ENCODE results near the gene KCNK6.
"Not testable (repeated sequence)": the region's sequence is repeated elsewhere in the genome, so short reads cannot be mapped to it uniquely, and the experiment has no call there.

KCNK6 gene

DNA sequence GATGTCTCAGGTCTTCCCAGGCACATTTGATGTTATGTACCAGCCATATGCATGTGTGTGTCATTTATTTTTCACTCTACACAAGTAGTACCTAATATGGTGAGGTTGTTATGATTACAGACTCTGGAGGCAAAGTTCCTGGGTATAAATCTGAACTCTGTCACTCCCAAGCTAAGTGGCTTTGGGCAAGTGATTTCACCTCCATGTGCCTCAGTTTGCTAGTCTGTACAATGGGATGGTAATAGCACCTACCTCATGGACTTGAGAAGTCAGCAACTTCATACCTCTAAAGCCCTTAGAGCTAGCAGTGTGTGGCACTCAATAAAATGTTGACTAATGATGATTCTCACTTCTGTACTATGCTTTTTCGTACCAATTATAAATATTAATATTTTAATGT is 12.1 kb downstream of the KCNK6 start:
- no peak for DNase-seq
- no peak overlapping the region for H3K4me3 ChIP-seq (ENCODE audit: low read depth, low read length)
- in situ Hi-C loops (cut with HindIII; ENCODE audit: low pct_ligation_motif_present, low sequenced_read_pairs), result no loop called here
- H3K36me3 ChIP-seq (replicated peaks), result peaks cover 6% of the 10 kb centered on the region
- H3K27ac ChIP-seq, result no peak overlapping the region
- H3K27me3 ChIP-seq (replicated peaks), result no peaks in the 10 kb centered on the region
- TF ChIP-seq, protein P1, sequence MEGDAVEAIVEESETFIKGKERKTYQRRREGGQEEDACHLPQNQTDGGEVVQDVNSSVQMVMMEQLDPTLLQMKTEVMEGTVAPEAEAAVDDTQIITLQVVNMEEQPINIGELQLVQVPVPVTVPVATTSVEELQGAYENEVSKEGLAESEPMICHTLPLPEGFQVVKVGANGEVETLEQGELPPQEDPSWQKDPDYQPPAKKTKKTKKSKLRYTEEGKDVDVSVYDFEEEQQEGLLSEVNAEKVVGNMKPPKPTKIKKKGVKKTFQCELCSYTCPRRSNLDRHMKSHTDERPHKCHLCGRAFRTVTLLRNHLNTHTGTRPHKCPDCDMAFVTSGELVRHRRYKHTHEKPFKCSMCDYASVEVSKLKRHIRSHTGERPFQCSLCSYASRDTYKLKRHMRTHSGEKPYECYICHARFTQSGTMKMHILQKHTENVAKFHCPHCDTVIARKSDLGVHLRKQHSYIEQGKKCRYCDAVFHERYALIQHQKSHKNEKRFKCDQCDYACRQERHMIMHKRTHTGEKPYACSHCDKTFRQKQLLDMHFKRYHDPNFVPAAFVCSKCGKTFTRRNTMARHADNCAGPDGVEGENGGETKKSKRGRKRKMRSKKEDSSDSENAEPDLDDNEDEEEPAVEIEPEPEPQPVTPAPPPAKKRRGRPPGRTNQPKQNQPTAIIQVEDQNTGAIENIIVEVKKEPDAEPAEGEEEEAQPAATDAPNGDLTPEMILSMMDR (IDR thresholded peaks at IDR 0.05; ENCODE audit: low read depth, low read length, missing control alignments), result no peak

DNA sequence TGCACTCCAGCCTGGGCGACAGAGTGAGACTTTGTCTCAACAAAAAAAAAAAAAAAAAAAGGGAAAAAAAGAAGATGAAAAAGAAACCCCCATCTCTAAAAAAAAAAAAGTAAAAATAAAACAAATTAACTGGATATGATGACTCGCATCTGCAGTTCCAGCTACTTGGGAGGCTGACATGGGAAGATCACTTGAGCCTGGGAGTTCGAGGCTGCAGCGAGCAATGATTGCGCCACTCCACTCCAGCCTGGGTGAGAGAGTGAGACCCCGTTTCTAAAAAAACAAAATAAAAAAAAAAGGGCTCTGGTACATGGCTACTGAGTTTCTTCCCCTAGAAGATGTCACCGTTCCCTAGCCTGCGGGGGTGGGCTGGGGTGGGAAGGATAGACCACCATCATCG is 13.6 kb downstream of the KCNK6 start:
- in situ Hi-C loops (cut with HindIII; ENCODE audit: low pct_ligation_motif_present, low sequenced_read_pairs), result no loop called here
- no peak for DNase-seq
- TF ChIP-seq, protein P1 (IDR thresholded peaks at IDR 0.05; ENCODE audit: low read depth, low read length, missing control alignments), result no peak

GRCh38 chr19:38335949-38336637 is 16.4 kb downstream of the KCNK6 start:
- in situ Hi-C loops (cut with HindIII; ENCODE audit: low pct_ligation_motif_present, low sequenced_read_pairs), result no loop called here
- TF ChIP-seq, protein P1 (IDR thresholded peaks at IDR 0.05; ENCODE audit: low read depth, low read length, missing control alignments), result no peak
- peak; percentile 93 for DNase-seq
- peak overlapping the region; percentile 73 for H3K27ac ChIP-seq
- peak overlapping the region; percentile 83 for H3K4me3 ChIP-seq (ENCODE audit: low read depth, low read length)
- no peaks in the 10 kb centered on the region for H3K36me3 ChIP-seq (replicated peaks)
- no peaks in the 10 kb centered on the region for H3K27me3 ChIP-seq (replicated peaks)

More for the DNA sequence above, 13.6 kb downstream of the KCNK6 start:
- Histone ChIP-seq H3K27ac (no peak overlapping the region), H3K4me3 (ENCODE audit: low read depth, low read length) (no peak overlapping the region), H3K27me3 (replicated peaks) (no peaks in the 10 kb centered on the region), H3K36me3 (replicated peaks) (peaks cover 2% of the 10 kb centered on the region)

DNA sequence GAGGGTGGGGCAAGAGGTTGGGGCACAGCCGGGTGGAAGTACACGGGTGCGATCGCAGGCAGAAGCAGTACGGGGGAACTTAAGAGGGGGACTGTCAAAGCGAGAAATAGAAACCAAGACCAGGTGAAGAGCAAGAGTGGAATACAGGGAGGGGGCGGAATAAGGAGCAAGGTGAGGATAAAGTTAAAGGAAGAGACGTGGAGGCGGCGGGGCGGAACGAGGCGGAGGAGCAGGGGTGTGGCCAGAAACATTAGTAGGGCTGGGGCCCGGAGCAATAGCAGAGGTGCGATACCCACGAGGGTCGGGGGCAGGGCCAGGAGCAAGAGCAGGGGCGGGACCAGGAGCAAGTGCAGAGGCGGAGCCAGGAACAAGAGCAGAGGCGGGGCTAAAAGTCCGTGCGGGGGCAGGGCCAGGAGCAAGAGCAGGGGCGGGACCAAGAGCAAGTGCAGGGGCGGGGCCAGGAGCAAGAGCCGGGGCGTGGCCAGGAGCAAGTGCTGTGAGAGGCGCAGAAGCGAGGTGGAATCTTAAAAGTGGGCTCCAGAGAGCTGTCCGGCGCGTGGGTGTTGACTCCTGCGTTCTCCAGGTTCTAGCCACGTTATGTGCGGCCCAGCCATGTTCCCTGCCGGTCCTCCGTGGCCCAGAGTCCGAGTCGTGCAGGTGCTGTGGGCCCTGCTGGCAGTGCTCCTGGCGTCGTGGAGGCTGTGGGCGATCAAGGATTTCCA is 17.2 kb downstream of the KCNK6 start:
- no peaks in the 10 kb centered on the region for H3K27me3 ChIP-seq (replicated peaks)
- H3K27ac ChIP-seq, result peak overlapping the region; percentile 35
- H3K36me3 ChIP-seq (replicated peaks), result no peaks in the 10 kb centered on the region
- in situ Hi-C loops (cut with HindIII; ENCODE audit: low pct_ligation_motif_present, low sequenced_read_pairs), result no loop called here
- TF ChIP-seq, protein P1 (IDR thresholded peaks at IDR 0.05; ENCODE audit: low read depth, low read length, missing control alignments), result no peak
- H3K4me3 ChIP-seq (ENCODE audit: low read depth, low read length), result peak overlapping the region; percentile 83
- DNase-seq, result peak; percentile 91

DNA sequence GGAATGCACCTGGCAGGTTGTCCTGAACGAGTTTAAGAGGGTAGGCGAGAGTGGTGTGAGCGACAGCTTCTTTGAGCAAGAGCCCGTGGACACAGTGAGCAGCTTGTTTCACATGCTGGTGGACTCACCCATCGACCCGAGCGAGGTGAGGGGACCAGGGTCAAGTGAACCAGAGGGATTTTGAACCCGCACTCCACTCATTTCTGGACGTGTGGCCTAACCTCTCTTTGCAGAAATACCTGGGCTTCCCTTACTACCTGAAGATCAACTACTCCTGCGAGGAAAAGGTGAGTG is 17.7 kb downstream of the KCNK6 start:
- no peak overlapping the region for H3K27ac ChIP-seq
- H3K4me3 ChIP-seq (ENCODE audit: low read depth, low read length), result peak overlapping the region; percentile 83
- no peaks in the 10 kb centered on the region for H3K27me3 ChIP-seq (replicated peaks)
- in situ Hi-C loops (cut with HindIII; ENCODE audit: low pct_ligation_motif_present, low sequenced_read_pairs), result no loop called here
- TF ChIP-seq, protein P1 (IDR thresholded peaks at IDR 0.05; ENCODE audit: low read depth, low read length, missing control alignments), result no peak
- DNase-seq, result no peak
- no peaks in the 10 kb centered on the region for H3K36me3 ChIP-seq (replicated peaks)

DNA sequence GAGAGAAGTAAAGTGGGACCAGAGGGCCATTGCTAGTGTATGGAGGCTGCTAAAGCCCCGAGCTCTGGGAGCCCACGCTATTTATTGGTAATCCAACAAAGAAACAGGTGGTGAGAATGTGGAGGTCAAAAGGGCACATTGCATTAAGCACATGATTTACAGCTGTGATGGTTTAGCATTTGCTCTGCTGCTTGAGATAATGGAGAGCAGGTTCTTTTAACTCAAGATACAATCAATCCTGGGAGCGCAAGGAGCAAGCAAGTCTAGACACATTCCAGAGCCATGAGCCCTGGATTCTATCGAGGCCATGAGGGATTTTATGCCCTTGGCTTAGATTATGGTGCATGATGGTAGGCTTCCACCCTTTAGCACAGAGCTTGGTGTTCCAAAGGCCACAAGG is 19.4 kb downstream of the KCNK6 start:
- H3K27ac ChIP-seq; H3K4me3 ChIP-seq (ENCODE audit: low read depth, low read length); DNase-seq; H3K36me3 ChIP-seq (replicated peaks); H3K27me3 ChIP-seq (replicated peaks); in situ Hi-C loops (cut with HindIII; ENCODE audit: low pct_ligation_motif_present, low sequenced_read_pairs): not testable (repeated sequence)
